Ureter (tissue), 1 donor: ENCODE measurements around the gene HIBADH. TPM values are rescaled to one million over a fixed set of nuclear protein-coding genes. Genes with fewer than 3 reads are reported as not detected.
"Not testable (repeated sequence)": the region's sequence is repeated elsewhere in the genome, so short reads cannot be mapped to it uniquely, and the experiment has no call there.

Source experiments
- DNase-seq: peaks from one replicate; pipeline ENCODE4 v3.0.0-alpha.2; 2020; ENCODE audit warnings: low spot score
- total RNA-seq: library from RNA; stranded (reverse); gene quantifications from one replicate; pipeline ENCODE4 v1.2.4, GENCODE V29; 2023
- donor health status: DM: yes; HTN: yes; CAD: no.

The HIBADH gene
- total RNA-seq, 1 donor from 2014 or later, result 31.3 TPM

GRCh38 chr7:27549606-27550005 lies 113.1 kb downstream of the HIBADH start:
- no peak for DNase-seq

DNA sequence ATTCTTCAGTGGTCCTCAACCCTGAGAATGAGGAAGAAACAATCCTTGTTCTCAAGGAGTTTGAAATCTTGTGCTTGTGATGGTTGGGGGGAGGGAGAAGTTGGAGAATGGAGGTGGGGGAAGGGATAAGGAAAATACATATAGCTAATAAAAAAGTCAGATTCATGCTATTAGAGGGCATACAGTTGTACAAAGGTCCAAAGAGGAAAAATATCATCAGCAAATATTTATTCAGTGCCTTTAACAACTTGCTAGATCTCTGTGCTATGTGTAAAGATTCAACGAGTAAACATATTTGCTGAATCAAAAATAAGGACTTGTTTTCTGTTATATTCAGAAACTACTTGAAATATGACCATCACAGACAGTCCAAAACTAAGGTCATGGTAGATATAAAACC lies 114.4 kb downstream of the HIBADH start:
- DNase-seq, result no peak

GRCh38 chr7:27547401-27547800 lies 115.3 kb downstream of the HIBADH start:
- DNase-seq, result no peak

- no peak for DNase-seq
These were observed 116.1 kb downstream of the HIBADH start for GRCh38 chr7:27546610-27547009.

DNA sequence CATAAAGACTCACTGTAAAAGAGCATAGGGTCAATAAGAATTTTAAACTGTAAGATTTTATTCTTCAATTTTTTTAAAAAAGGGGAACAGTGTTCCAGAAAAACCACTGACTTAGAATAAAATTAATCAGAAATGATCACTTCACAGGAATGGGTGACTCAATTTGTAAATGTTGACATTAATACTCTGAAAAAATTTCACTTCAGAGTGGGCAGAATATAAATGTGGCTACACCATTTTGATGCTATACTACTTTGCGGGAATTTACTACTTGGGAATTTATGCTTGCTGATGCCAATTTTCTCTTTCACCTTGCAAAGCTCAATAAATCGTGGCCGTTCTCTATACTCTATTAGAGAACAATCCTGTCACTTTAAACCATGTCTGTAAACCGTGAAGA lies 126.9 kb downstream of the HIBADH start:
- DNase-seq, result no peak

DNA sequence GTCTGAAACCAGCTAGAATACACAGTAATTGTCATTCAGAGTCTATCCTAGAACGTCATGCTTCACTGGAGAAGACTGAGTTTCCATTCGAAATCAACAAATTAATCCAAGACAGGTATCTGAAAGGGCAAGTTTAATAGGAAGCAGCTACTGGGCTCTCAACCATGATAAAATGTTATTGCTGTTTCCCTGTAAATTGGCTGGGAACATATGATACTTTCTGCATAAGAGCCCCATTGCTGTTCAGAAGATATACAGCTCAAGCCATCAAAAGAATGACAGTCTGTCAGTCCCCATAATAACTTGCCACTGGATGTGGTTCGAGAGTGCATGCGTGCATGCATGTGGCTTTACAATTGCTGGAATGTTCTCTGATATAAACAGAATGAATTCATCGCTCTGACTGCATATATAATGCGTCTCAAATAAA lies 129.0 kb downstream of the HIBADH start:
- DNase-seq, result no peak

GRCh38 chr7:27532314-27532713 lies 130.4 kb downstream of the HIBADH start:
- DNase-seq, result no peak

- DNase-seq, result no peak
These were observed 135.4 kb downstream of the HIBADH start for GRCh38 chr7:27527348-27527714.

DNA sequence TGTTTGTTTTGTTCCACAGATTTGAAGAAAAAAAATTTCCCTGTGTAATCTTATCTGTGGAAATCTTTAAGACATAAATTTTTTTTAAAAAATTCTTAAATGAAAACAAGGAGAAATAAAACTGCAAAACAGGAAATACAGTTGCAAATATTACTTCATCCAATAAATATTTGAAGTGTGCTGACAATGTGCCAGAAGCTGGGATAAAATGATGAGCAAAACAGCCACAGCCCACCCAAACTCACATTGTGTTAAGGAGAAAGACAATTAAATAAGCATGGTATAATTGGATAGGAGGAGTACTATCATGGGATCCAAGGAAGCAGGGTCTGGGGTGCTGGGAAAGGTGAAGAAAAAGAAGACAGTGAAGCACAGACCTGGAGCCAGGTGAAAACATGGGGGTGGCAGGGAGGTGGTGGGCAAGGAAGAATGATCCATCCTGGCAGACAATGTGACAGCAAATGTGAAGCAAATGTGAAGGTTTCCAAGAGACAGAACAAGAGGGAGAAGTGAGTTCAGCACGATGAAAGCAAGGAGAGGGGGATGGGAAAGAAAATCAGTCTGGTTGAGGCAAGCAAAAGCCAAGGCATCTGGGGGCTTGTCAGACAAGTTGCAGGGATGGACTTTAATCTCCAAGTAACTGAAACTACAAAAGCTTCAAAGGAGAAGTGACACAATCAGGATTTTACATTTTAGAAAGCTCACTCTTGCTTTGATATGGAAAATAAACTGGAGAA lies 135.9 kb downstream of the HIBADH start:
- no peak for DNase-seq

GRCh38 chr7:27526131-27526530 lies 136.6 kb downstream of the HIBADH start:
- no peak for DNase-seq

DNA sequence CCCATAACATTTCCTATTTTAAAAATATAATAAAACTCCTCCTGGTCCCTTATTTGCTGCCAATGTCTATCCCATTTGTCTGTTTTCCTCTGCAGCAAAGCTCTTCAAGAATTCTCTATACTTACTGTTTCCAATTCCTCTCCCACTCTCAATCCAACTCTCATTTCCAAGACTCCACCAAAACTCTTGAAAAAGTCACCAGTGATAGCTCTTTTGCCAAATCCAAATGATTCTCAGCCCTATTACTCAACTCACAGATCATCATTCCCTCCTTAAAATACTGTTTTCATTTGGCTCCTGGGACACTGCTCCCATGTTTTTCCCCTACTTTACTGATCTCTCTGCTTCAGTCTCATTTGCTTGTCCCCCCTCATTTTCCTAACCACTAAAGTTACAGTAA lies 139.4 kb downstream of the HIBADH start:
- no peak for DNase-seq

DNA sequence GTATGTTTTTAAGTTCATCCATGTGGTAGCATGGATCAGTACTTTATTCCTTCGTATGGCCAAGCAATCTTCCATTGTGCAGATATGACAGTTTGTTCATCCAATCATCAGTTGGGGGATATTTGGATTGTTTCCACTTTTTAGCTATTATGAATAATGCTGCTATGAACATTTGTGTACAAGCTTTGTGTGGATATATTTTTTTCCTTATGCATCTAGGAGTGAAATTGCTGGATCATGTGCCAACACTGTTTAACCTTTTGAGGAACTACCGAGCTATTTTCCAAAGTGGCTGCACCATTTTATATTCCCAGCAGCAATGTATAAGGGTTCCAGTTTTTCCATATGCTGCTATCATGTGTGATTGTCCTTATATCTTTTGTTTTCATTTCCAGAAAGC lies 140.1 kb downstream of the HIBADH start:
- DNase-seq, result no peak

DNA sequence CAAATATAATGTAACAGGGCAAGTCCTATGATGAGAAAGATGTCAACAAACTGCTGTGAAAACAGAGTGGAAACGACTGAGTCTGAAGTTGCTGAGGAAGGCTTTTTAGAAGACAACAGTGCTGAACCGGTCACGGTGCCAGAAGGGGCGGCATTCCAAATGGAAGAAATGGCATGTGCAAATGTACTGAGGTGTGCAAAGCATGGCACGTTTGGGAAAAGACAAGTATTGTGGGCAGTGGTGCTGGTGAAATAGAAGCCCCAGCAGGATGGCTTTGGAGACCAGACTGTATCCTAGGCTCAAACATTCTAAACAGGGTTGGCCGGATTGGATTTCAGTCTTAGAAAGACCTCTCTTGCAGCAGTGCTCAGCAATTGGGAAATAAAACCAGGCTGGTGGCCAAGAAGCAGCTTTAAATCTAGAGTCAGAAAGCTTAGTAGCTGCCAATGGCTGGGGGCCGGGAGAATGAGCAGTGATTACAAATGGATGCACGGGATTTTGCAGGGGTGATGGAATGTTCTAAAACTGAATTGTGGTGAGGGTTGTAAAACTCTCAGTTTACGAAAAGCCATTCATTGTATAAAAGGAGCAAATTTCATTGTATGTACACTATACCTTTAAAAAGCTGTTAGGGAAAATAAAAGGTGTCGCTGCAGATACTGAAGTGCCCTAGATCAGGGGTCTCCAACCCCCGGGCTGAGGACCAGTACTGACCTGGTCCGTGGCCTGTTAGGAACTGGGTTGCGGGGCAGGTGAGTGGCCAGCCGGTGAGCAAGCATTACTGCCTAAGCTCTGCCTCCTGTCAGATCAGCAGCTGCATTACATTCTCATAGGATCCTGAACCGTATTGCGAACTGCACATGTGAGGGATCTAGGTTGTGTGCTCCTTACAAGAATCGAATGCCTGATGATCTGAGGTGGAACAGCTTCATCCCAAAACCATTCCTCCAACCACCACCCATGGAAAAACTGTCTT lies 141.6 kb downstream of the HIBADH start:
- DNase-seq, result peak; percentile 75

- no peak for DNase-seq
These were observed 142.8 kb downstream of the HIBADH start for GRCh38 chr7:27519793-27520469.

- no peak for DNase-seq
These were observed 143.9 kb downstream of the HIBADH start for GRCh38 chr7:27518561-27519350.

GRCh38 chr7:27516421-27516820 lies 146.3 kb downstream of the HIBADH start:
- DNase-seq, result no peak

DNA sequence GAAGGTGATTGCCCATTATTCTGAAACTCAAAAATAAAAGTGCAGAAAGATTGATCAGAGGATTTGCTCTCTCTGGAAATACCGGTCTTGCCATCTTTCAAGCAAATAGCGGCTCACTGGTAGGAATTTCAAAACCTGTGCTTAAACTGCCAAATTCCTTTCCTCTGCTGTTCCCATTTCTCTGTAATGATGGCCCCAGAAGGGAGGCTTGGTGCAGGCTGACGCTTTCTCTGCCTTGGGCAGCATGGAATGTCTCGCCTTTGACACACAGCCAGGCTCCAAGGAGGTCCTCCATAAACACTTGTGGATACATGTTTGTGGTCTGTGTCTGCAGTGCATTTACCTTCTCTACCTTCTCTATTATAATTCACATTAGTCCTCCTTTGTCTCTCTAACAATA lies 146.8 kb downstream of the HIBADH start:
- DNase-seq, result no peak

DNA sequence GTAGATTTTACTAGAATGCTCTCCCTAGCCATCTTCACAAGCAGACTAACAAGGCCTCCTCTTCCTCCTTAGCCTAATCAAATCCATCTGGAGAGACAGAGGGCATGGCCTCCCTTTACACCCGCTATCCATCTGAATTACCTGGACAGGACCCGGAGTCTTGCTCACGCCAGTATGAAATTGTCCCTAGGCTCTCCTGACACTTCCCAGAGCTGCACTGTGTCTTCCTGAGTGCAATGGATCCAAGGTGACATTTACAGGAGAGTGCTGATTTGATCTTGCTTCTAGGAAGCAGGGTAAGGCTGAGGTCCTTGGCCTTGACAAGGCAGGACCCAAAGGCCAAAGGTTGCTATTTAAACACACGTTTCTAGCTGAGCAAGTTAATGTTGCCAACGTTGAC lies 147.8 kb downstream of the HIBADH start:
- no peak for DNase-seq

DNA sequence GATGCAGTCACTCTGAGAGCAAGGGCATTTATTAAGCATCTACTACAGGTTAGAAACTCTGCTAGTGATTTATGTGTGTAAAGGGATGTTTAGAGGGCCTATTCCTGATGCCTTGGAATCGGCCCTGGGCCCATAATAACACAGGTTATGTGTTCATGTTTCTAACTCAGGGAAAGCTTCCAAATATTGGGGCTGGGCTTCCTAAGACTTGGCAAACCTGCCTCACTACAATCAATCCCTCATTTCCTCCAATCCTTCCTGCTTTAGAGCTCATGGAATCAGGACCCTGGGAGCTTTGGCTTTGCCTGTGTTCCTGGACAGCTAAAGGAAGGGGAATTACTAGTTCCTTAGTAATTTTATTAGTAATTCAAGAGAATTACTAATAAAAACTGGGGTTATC lies 148.8 kb downstream of the HIBADH start:
- no peak for DNase-seq

DNA sequence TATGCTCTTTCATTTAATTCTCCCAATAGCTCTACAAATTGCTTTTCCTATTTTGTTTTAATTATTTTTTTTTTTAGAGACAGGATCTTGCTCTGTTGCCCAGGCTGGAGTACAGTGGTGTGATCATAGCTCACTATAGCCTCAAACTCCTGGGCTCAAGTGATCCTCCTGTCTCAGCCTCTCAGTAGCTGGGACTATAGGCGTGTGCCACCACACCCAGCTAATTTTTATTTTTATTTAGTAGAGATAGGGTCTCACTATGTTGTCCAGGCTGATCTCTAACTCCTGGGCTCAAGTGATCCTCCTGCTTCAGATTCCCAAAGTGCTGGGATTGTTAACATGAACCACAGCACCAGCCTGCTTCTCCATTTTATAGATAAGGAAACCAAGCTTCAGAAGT lies 151.3 kb downstream of the HIBADH start:
- not testable (repeated sequence) for DNase-seq

GRCh38 chr7:27510541-27510940 lies 152.1 kb downstream of the HIBADH start:
- DNase-seq, result no peak

DNA sequence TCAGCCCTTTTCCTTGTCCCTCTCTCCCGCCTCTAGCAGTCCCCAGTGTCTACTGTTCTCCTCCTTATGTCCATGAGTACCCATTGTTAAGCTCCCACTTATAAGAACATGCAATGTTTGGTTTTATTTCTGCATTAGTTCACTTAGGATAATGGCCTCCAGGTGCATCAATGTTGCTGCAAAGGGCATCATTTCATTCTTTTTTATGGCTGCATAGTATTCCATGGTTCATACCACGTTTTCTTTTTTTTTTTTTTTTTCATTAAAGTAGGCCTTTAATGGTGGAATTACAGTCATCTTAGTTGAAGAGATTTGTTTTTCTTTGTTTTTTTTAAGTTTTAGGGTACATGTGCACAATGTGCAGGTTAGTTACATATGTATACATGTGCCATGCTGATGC lies 160.8 kb downstream of the HIBADH start:
- not testable (repeated sequence) for DNase-seq
